GM21786 (cell line): ENCODE data around the gene SLC17A9.
"Not testable (repeated sequence)": the region's sequence is repeated elsewhere in the genome, so short reads cannot be mapped to it uniquely, and the experiment has no call there.

Experiments used
- ATAC-seq: cut with Tn5 transposase; IDR thresholded peaks from one replicate; pipeline ENCODE4 v1.9.1; 2021; ENCODE audit not compliant: unreplicated experiment

SLC17A9 gene

GRCh38 chr20:62955519-62956386, 3.2 kb downstream of the SLC17A9 start:
- no peak for ATAC-seq

DNA sequence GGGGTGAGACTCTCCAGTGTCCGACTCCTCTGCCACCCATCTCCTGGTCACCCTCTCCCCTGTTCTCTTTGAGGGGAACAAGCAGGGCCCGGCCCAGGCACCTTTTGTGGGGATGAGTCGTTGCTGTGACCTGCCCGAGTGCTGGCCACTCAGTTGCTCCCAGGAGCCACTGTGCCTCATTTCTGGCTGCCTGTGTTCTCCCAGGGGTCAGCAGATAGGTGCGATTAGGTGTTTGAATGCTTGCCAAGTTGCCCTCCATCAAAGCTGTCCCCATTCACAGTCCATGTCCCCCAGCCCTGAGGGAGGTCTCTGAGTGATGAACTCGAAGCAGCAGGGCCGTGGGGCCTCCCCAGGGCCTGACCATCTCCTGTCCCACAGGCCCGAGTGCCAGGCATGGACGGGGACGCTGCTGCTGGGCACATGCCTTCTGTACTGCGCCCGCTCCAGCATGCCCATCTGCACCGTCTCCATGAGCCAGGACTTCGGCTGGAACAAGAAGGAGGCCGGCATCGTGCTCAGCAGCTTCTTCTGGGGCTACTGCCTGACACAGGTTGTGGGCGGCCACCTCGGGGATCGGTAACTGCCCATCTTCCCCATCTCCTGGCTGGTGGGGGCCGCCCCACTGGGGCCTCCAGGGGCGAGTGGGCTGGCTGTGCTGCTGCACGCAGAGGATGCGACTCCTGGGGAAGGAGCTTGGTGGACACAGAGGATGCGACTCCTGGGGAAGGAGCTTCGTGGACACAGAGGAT, 4.1 kb downstream of the SLC17A9 start:
- ATAC-seq, result no peak

DNA sequence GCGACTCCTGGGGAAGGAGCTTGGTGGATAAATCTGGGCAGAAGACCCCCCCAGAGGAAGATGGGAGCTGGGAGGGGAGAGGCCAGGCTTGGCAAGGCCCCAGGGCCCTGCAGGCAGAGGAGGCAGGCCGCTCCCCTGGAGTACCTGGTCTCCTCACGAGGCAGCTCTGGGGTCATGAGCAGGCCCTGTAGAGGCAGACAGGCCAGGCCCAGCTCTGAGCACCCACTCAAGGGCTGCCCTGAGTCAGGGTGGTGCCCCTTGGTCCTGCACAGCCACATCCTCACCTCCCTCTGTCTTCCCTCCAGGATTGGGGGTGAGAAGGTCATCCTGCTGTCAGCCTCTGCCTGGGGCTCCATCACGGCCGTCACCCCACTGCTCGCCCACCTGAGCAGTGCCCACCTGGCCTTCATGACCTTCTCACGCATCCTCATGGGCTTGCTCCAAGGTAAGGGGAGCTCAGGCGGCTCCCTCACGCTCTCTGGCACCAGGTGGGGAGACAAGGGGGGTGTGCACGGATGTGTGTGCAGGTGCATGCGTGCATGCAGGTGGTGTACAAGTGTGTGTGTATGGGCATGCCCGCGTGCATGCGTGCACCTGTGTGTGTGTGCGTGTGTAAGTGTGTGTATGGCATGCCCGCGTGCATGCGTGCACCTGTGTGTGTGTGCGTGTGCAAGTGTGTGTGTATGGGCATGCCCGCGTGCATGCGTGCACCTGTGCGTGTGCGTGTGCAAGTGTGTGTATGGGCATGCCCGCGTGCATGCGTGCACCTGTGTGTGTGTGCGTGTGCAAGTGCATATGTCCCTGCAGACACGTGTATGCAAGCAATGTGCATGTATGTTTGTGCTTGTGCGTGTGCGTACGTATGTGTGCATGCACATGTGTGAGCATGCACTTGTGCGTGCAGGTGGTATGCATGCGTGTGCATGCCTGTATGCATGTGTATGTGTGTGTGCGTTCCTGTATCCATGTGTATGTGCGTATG, 4.9 kb downstream of the SLC17A9 start:
- ATAC-seq, result no peak

- ATAC-seq, result no peak
Measured at GRCh38 chr20:62958388-62959100, 6.0 kb downstream of the SLC17A9 start.

- ATAC-seq, result no peak
Measured at GRCh38 chr20:62959101-62959971, 6.8 kb downstream of the SLC17A9 start.

DNA sequence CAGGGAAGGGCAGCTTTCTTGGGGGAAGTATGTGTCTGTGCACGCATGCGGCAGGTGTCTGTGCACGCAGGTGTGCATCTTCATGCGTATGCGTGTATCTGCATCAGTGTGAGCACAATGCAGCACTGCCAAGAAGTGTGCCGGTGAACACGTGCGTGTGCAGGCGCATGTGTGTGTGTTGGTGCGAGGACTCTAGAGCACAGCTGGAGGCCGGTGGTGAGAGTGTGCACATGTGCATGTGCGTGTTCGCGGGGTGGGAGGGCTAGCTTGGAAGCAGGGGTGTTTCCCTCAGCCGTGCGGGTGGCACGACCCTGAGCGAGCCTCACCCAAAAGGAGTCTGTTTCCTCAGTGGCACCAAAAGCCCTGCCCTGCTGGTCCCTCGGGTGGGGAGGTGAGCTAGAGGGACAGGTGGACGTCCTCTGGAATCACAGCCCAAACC, 7.5 kb downstream of the SLC17A9 start:
- ATAC-seq, result no peak

- ATAC-seq, result not testable (repeated sequence)
Measured at GRCh38 chr20:62960446-62961309, 8.2 kb downstream of the SLC17A9 start.

DNA sequence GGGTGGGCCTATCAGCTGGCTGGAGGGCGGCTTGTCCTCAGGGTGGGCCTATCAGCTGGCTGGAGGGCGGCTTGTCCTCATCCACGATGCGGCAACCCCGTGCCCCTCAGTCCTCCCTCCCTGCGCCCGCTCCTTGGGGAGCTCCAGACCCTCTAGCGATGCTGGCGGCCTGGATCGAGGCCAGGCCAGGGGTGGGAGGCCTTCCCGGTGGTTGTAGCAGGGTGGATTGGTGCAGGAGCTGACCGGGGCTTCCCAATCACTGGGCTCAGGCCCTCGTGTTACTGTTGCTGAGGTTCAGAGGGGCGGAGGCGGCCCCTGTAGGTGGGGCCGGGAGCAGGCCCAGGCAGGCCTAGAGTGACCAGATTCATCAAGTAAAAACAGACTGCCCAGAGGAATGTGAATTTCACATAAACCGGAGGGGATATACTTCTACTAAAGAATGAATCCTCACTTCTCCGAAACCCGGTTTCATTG, 8.8 kb downstream of the SLC17A9 start:
- no peak for ATAC-seq

DNA sequence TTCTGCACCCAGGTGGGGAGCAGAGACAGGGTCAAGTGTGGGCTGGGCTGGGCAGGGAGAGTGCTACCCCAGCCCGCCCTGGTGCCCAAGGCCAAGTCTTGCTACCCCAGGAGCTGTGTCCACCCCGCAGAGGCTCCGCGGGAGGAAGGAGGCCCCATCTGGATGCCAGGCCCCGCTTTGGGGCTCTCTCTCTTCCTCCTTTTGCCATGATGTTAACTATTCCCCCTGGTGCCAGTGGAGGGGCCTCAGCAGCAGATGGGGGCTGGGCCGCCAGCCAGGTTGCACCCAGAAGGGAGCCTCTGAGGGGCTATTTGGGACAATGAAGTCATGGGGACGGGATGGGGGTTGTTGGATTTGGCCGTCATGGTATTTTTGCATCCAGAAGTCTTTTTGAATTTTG, 9.3 kb downstream of the SLC17A9 start:
- ATAC-seq, result no peak

GRCh38 chr20:62962221-62962879, 9.8 kb downstream of the SLC17A9 start:
- ATAC-seq, result no peak

- ATAC-seq, result no peak
Measured at GRCh38 chr20:62962891-62963613, 10.5 kb downstream of the SLC17A9 start.

GRCh38 chr20:62963614-62964397, 11.3 kb downstream of the SLC17A9 start:
- no peak for ATAC-seq

DNA sequence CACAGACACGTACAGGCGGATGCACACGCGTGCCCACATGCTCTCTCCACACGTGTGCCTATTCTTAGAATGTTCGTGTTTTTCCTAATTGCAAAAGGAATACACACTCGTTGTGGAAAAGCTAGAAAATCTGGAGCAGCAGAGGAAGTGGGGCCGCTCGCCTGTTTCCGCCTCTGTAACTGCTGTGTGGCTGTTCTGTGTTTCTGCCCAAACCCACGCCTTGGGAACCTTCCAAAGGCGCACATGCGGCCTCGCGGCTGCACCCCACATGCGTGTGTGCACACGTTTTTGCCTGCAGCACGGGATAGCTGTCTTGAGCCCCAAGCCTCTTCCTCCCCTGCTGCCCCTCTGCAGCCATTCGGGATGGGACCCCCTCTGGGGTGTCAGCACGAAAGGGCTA, 12.2 kb downstream of the SLC17A9 start:
- ATAC-seq, result no peak

DNA sequence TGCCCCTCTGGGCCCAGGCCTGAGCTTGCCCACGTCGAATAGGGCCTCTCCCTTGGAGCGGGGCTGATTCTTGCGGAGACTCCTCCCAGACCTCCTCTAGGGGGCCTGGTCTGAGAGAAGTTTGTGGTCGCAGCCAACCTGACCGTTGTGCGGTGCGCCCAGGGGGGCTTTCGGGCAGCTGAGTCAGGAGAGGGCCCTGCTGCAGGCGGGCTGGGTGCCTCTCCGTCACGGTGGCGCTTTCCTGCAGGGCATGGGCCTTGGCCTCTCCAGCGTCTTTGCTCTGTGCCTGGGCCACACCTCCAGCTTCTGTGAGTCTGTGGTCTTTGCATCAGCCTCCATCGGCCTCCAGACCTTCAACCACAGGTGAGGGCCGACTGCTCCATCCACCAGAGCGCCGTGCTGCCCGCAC, 12.9 kb downstream of the SLC17A9 start:
- no peak for ATAC-seq

- no peak for ATAC-seq
Measured at GRCh38 chr20:62966212-62967148, 14.0 kb downstream of the SLC17A9 start.
